ENCODE data around the gene TMEM174. TPM values are rescaled to one million over a fixed set of nuclear protein-coding genes. Genes with fewer than 3 reads are reported as not detected.
A peak's percentile ranks its signal among the peaks of the same experiment; 100 is the strongest.

TMEM174 gene
- total RNA-seq, 1 donor from 2014 or later = not detected

GRCh38 chr5:73180566-73180965 is 7.6 kb downstream of the TMEM174 start:
- peak; percentile 89 for DNase-seq (ENCODE audit: low read depth)
- no peak overlapping the region for H3K4me3 ChIP-seq (ENCODE audit: low read depth, low read length)
- TF ChIP-seq CTCF (IDR thresholded peaks at IDR 0.05; ENCODE audit: insufficient read depth, low read length, poor library complexity, severe bottlenecking) = no peak

GRCh38 chr5:73182307-73182706 is 9.3 kb downstream of the TMEM174 start:
- H3K36me3 ChIP-seq (ENCODE audit: control insufficient read depth, insufficient read depth, low read length) = no peaks in the 10 kb centered on the region
- peaks cover 2% of the 10 kb centered on the region for H3K27me3 ChIP-seq (ENCODE audit: control insufficient read depth, insufficient read depth, low read length)
- DNase-seq (ENCODE audit: low read depth) = no peak
- no peak for TF ChIP-seq CTCF (IDR thresholded peaks at IDR 0.05; ENCODE audit: insufficient read depth, low read length, poor library complexity, severe bottlenecking)
- no peak overlapping the region for H3K4me3 ChIP-seq (ENCODE audit: low read depth, low read length)

More at GRCh38 chr5:73180566-73180965, 7.6 kb downstream of the TMEM174 start:
- H3K36me3 ChIP-seq (ENCODE audit: control insufficient read depth, insufficient read depth, low read length) = no peaks in the 10 kb centered on the region
- H3K27me3 ChIP-seq (ENCODE audit: control insufficient read depth, insufficient read depth, low read length) = peaks cover 2% of the 10 kb centered on the region

- DNase-seq (ENCODE audit: low read depth) = no peak
- Histone ChIP-seq H3K36me3 (ENCODE audit: control insufficient read depth, insufficient read depth, low read length) (no peaks in the 10 kb centered on the region), H3K27me3 (ENCODE audit: control insufficient read depth, insufficient read depth, low read length) (peaks cover 2% of the 10 kb centered on the region), H3K4me3 (ENCODE audit: low read depth, low read length) (no peak overlapping the region)
- TF ChIP-seq CTCF (IDR thresholded peaks at IDR 0.05; ENCODE audit: insufficient read depth, low read length, poor library complexity, severe bottlenecking) = no peak
Observed at GRCh38 chr5:73183000-73183399, 10.0 kb downstream of the TMEM174 start.

GRCh38 chr5:73183481-73183891 is 10.5 kb downstream of the TMEM174 start:
- no peak for DNase-seq (ENCODE audit: low read depth)
- Histone ChIP-seq H3K36me3 (ENCODE audit: control insufficient read depth, insufficient read depth, low read length) (no peaks in the 10 kb centered on the region), H3K4me3 (ENCODE audit: low read depth, low read length) (no peak overlapping the region), H3K27me3 (ENCODE audit: control insufficient read depth, insufficient read depth, low read length) (peaks cover 2% of the 10 kb centered on the region)
- TF ChIP-seq CTCF (IDR thresholded peaks at IDR 0.05; ENCODE audit: insufficient read depth, low read length, poor library complexity, severe bottlenecking) = no peak

GRCh38 chr5:73186976-73187375 is 14.0 kb downstream of the TMEM174 start:
- no peak for DNase-seq (ENCODE audit: low read depth)
- Histone ChIP-seq H3K4me3 (ENCODE audit: low read depth, low read length) (no peak overlapping the region), H3K36me3 (ENCODE audit: control insufficient read depth, insufficient read depth, low read length) (no peaks in the 10 kb centered on the region), H3K27me3 (ENCODE audit: control insufficient read depth, insufficient read depth, low read length) (peaks cover 2% of the 10 kb centered on the region)
- no peak for TF ChIP-seq CTCF (IDR thresholded peaks at IDR 0.05; ENCODE audit: insufficient read depth, low read length, poor library complexity, severe bottlenecking)

GRCh38 chr5:73188764-73189531 is 16.0 kb downstream of the TMEM174 start:
- no peak for DNase-seq (ENCODE audit: low read depth)
- Histone ChIP-seq H3K36me3 (ENCODE audit: control insufficient read depth, insufficient read depth, low read length) (no peaks in the 10 kb centered on the region), H3K27me3 (ENCODE audit: control insufficient read depth, insufficient read depth, low read length) (no peaks in the 10 kb centered on the region), H3K4me3 (ENCODE audit: low read depth, low read length) (no peak overlapping the region)
- no peak for TF ChIP-seq CTCF (IDR thresholded peaks at IDR 0.05; ENCODE audit: insufficient read depth, low read length, poor library complexity, severe bottlenecking)

Data from kidney epithelial cell (primary cell).